Forelimb muscle (tissue), 1 donor: ENCODE data around the gene FAH. TPM values are rescaled to one million over a fixed set of nuclear protein-coding genes. Genes with fewer than 3 reads are reported as not detected.

ENCODE experiments used
- DNase-seq: peaks from one replicate; pipeline ENCODE4 v3.0.0-alpha.2; 2013; ENCODE audit warnings: low read depth
- polyA plus RNA-seq: library from polyadenylated mRNA; unstranded; fragments of 120-200 nt; gene quantifications from one replicate; pipeline ENCODE4 v1.2.1, GENCODE V29; 2013; ENCODE audit not compliant: insufficient read length

Gene FAH
- polyA plus RNA-seq, 1 donor: 13.4 TPM

DNA sequence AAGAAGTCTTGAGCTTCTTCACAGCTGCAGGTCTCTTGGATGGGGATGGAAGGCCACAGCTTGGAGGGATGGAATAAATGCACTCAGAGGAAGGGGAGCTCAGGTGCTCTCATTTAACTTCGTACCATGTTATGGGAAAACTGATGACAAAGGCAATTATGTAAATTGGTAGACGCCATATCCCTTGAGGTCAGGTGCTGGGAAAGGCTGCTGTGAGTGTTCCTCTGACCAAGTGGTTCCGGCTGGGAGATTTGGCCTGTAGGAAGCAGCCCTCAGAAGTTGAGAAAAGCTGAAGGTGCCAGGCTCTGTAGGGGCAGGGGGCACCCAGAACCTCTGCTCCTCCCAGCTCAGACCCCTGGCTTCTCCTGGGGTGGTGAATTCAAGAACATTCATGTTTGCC lies 47.1 kb downstream of the FAH start:
- DNase-seq: no peak

DNA sequence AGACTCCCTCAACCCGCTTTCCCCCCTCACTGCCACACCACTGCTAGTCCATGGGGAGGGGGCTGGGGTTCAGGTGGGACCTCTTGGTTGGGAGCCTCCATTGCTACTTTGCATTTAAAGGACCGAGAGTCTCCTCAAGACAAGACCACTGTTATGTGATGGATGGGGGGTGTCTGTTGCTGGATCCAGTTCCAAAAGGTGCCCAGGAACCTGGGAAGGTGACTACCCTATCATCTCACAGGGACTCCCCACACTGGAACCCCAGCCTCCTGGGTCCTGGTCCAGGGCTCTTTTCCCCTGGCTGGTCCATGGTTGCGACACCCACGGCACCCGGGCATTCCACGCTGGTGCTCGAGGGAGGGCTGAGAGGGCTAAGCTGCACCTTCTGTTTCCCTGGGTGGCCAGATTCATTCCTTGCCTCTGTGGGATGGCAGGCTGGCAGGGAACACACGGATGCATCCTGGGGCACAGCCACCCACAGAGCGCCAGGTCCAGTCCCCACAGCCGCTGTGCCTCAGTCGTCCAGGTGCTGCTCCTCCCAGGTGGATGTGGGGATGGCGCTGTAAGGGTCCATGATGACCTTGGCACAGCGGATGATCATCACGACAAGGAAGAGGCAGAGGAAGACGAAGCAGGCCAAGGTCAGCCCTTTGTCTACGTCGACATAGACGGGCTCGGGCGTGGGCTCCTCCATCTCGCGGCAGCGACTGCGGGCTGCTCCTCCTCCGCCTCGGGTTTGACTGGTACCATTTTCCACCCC lies 48.6 kb downstream of the FAH start:
- no peak for DNase-seq

- no peak for DNase-seq
Observed at GRCh38 chr15:80202016-80202315, 49.2 kb downstream of the FAH start.

DNA sequence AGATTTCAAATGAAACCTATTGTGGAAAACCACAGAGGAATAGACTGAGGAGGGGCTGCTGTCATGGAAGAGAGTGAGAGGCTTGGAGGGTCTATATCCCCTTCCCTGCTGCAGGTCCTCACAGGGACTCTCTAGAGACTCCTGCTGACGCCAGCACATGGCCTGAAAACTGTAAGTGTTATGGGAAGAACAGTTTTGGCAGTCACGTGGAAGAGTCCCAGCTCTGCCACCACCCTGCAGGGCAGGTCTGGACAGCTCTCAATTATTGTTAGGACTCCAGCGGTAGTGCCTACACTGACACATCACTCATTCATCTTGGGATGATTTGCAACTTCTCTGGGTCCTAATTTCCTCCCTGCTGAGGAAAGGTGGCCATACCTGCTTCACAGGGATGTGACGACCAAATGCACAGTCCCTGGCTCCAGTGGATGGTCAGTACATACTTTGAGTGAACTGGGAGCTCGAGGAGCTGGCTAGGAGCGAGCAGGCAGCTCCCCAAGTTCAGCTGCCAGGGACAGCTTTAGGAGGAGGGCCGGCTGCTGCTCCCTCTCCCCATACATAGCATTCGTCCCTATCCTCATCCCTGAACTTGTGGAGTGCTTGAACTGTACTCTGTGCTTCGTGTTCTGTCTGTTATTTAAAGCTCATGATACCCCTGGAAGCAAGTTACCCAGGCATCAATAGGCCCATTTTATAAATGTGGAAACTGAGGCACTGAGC lies 50.0 kb downstream of the FAH start:
- no peak for DNase-seq

- DNase-seq: no peak
Observed at GRCh38 chr15:80203361-80203885, 50.6 kb downstream of the FAH start.

- DNase-seq: no peak
Observed at GRCh38 chr15:80204231-80204630, 51.4 kb downstream of the FAH start.

GRCh38 chr15:80207887-80208286 lies 55.1 kb downstream of the FAH start:
- no peak for DNase-seq

DNA sequence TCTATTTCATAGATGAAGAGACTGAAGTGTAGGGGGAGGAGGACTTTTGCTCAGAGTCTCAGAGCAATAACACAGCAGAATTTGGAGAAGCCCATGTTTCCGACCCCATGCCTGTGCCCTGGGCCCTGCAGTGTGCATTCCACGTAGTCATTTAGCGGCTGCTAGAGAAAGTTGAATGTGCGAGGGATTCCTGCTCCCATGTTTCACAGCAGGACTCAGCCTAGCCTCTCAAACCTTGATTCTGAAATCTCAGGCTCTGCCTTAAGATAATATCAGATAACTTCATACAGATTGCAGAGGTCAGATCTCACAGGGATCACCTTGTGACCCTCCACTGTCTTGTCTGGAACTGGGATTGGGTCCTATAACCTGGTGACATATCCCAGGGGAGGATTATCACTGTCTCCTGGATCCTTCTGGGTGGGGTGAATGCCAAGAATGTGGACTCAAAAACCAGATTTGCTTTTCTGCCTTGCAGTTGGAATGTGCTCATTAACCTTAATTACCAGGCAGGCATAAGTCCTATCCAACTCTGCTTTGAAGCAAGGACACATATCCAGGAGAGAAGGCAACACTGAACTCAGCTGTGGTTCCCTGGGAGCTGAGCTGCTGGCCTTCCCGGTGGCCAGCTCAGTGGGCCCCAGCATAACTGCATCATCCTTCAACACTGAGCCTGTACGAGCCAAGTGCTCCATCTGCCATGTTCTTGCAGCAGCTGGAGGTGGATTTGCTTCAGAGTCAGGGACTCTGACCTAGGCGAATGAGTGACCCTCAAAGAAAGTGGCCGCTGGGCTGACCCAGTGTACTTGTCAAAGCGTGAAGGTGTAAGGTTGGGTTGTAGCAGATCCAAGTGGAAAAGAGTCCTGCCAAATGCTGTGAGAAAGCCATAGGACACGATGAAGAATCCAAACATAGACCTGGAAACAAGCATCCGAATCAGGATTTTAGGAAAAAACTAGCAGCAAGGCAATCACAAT lies 56.2 kb downstream of the FAH start:
- DNase-seq: no peak

DNA sequence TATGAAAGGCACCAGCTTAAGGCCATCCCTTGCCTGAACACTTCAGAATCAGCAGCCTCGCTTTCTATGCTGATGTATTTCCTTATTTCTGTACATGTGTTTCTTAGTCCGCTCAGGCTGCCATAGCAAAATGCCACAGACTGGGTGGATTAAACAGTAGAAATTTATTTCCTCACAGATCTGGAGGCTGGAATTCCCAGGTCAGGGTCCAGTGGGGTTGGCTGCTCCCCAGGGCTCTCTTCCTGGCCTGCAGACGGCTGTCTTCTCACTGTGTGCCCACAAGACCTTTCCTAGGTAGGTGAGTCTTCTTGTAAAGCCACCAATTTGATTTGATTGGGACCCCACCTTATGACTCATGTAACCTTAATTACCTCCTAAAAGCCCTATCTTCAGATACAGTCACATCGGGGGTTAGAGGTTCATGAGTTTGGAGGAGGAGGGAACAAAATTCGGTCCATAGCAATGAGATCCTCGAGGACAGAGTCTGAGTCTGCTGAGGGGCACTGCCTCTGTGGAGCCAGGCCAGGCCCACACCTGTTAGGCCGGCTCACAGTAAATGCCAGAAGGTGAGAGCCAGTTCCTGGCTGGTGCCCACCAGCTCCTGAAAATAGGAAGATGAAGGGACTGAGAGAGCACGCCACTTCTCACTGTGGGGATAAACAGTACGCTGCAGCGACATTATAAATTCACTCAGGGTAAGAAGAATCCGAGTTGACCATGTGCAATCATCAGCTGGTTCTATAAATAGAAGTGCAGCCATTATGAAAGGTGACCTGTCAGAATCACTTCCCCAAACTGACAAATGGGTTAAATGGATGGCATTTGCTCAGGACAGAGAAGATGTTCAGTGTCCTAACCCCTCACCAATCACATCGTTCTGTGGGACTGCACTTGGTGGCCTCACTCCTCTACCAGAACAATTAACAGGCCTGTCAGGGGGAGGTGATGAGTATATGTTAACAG lies 58.1 kb downstream of the FAH start:
- DNase-seq: no peak

DNA sequence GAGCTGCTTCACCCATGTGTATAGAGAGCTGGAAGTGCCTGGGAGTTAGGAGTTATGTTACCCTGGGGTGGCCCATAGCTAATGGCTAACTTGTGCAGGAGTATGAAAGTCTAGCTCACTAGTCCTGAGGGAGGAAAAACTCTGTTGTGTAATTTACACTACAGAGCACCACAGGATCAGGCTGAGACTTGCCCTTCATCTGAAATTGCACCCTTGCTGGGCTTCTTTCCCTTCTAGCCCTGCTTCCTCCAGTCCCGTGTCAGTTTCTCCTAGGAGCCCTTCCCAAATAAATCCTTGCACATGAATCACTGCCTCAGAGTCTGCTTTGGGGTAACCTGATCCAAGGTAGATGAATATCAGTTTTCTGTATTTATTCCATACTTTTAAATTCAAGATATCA lies 59.2 kb downstream of the FAH start:
- DNase-seq: no peak

DNA sequence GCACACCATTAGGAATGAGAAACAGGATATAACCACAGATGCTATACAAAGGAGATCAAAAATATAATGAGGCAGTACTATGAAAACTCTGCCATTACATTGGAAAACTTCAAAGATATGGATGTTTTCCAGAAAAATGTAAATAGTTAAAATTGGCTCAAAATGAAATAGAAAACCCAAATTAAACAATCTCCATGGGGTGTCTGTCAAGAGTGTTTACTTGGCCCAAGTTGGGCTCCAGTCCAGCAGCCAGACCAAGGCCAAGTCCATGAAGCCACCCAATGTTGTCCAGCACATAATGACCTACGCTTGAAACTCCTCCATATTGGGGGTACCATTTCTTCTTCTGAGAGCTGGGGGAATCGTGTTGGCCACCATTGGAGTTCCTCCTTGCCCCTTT lies 62.1 kb downstream of the FAH start:
- no peak for DNase-seq

DNA sequence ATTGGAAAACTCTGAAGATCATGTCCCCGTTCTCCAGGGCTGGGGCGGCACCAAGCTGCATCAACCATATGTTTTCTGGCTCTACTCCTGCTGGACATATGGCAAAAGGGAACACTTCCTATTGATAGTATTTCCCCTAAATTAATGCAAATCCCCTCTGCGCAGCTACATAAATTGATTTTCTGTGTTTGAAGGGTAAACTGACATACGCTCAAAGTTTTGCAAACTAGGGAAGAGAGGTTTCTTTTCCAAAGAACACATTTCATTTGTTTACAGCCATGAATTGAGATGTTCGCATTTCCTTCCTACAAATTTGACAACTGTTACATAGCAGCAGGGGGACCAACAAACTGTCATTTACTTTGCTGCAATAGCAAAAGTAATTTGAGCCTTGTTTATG lies 63.3 kb downstream of the FAH start:
- DNase-seq: no peak

- DNase-seq: no peak
Observed at GRCh38 chr15:80216911-80217310, 64.1 kb downstream of the FAH start.

- no peak for DNase-seq
Observed at GRCh38 chr15:80217327-80217900, 64.6 kb downstream of the FAH start.

- no peak for DNase-seq
Observed at GRCh38 chr15:80219955-80220354, 67.2 kb downstream of the FAH start.

DNA sequence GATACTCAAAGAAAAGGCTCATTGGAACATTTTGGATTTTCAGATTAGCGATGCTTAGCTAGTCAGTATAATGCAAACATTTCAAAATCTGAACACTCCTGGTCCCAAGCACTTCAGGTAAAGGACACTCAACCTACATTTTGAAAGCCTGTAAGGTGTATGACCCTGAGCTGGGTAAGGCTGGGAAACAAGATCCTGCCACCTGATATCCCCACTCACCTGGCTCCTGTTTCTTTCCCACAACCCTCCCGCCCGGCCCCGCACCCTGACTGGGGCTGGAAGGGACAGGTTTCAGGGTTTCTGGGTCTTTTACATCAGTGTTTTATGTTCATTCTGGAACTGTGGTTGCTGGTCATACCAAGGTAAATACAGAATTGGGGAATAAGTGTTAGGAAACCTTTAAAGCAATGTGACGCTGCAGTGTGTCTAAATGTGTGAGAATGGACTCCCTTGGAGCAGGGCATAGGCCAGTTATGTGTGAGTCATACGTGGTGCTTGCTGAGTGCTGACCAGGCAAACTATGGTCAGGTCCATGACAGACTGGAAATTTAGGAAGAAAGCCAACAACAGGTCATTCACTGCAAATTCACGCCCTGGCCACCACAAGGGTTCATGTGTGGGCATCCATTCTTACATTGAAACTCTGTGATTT lies 76.3 kb downstream of the FAH start:
- no peak for DNase-seq

GRCh38 chr15:80231371-80231770 lies 78.6 kb downstream of the FAH start:
- DNase-seq: no peak

GRCh38 chr15:80233581-80233980 lies 80.8 kb downstream of the FAH start:
- no peak for DNase-seq

DNA sequence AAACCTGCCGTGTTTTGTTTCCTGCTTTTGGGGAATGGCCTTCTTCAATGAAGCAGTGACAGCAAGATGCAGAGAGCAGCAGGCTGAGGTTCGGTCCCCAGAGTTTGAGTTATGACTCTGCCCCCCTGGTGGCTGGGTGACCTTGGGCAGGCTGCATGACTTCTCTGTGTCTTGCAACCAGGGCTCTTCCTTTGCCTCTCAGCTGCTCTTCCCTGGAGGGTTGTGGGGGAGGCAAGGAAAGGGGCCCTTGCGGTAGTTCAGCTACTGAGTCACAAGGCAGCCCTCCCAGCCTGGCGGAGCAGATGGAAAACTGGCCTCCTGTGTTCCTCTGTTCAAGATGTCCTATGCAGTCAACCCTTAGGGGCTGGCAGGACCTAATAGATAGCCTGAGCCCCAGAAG lies 82.1 kb downstream of the FAH start:
- no peak for DNase-seq
